Sigmoid colon (tissue), 7 donors: Measurements from ENCODE around the gene RELN. TPM values are rescaled to one million over a fixed set of nuclear protein-coding genes. Genes with fewer than 3 reads are reported as not detected.

ENCODE experiments used
- DNase-seq: peaks from one replicate; pipeline ENCODE4 v3.0.0-alpha.2; 2019
- H3K27ac ChIP-seq, 4 donors: fragments of 200-600 bp; sonication (generic); one replicate each; pipeline ENCODE4 v1.5.1; 2016 to 2019; ENCODE audit warnings: mild to moderate bottlenecking in 1 of 4
- H3K27me3 ChIP-seq, 3 donors: fragments of 200-600 bp; sonication (generic); one replicate each; pipeline ENCODE4 v1.5.1; 2019; ENCODE audit warnings: mild to moderate bottlenecking in 1 of 3
- H3K36me3 ChIP-seq, 4 donors: fragments of 200-600 bp; sonication (generic); one replicate each; pipeline ENCODE4 v1.5.1; 2016 to 2019
- H3K4me1 ChIP-seq, 4 donors: fragments of 200-600 bp; sonication (generic); one replicate each; pipeline ENCODE4 v1.5.1; 2017 to 2019
- H3K4me3 ChIP-seq, 4 donors: fragments of 200-600 bp; sonication (generic); one replicate each; pipeline ENCODE4 v1.5.1; 2017 to 2019; ENCODE audit warnings: mild to moderate bottlenecking in 2 of 4, moderate library complexity in 1 of 4
- H3K9me3 ChIP-seq, 4 donors: fragments of 200-600 bp in 3 of 4; sonication (generic) in 3 of 4; one replicate each; pipeline versions ENCODE4 v1.5.1 to v1.6.1; 2013 to 2019
- CTCF ChIP-seq, 4 experiments: fragments of 450-650 bp in 3 of 4; fragments of 200-600 bp in 1 of 4; IDR thresholded peaks; one replicate each; pipeline ENCODE4 v1.5.1; 2016 to 2019; ENCODE audit warnings: antibody characterized with exemption in 4 of 4, mild to moderate bottlenecking in 3 of 4, moderate library complexity in 2 of 4
- EP300 ChIP-seq, 4 donors: sonication (generic); formaldehyde crosslinking; IDR thresholded peaks; one replicate each; pipeline ENCODE4 v1.6.1; 2017; ENCODE audit warnings: antibody characterized with exemption in 4 of 4
- POLR2A ChIP-seq, 2 donors: fragments of 450-650 bp; IDR thresholded peaks; one replicate each; pipeline ENCODE4 v1.6.1; 2016; ENCODE audit warnings: antibody characterized with exemption in 2 of 2, mild to moderate bottlenecking in 2 of 2, moderate library complexity in 2 of 2
- POLR2AphosphoS5 ChIP-seq, 4 donors: sonication (generic); formaldehyde crosslinking; IDR thresholded peaks; one replicate each; pipeline ENCODE4 v1.6.1; 2017; ENCODE audit warnings: antibody characterized with exemption in 4 of 4
- WGBS, 2 donors: extraction: QIAGEN DNeasy Blood & Tissue Kit; methylation state at CpG; one replicate each; pipeline ENCODE4 v1.1.7; 2013; 5-methylcytosine and 5-hydroxymethylcytosine counted together
- intact Hi-C: fragments of 100-400 bp; cut with DNase I; formaldehyde crosslinking; loops from one replicate; pipeline ENCODE4 v1.15.1; 2023
- polyA plus RNA-seq, 3 donors: library from polyadenylated mRNA; stranded (reverse); fragments of 200-250 nt; gene quantifications; one replicate each; pipeline ENCODE4 v1.2.3, GENCODE V29; 2013
- total RNA-seq, 4 donors: library from RNA; depleted of rRNA; stranded (reverse); fragments of >200 nt; gene quantifications; one replicate each; pipeline ENCODE4 v1.1.0, GENCODE V29; 2016
- donor health status: healthy with polysubstance abuse.
- donor health status: Bipolar disorder and iron deficiency.
- donor health status: healthy.

RELN gene
- total and polyA plus RNA-seq, 7 donors = under 0.01 to 9.2 (median 4.3) TPM; not detected in 1

DNA sequence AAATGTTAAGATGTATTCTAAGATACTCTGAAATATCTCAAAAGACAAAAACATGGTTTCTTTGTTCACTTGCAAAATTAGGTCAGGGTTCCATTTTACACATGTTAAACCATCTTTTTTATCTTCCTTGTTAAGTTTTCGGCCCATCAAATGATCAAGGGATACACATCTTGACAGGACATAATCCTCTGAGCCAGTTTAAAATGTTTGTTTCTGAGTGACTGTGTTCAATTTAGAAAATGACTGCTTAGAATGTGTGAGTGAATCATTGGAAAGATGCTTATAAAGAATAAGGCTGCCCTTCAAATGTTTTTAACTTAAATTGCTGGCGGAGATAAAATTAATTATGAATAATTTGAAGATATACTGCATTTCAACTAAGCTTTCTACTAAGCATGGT, 447.5 kb downstream of the RELN start:
- DNase-seq = no peak
- no peaks in the 10 kb centered on the region for H3K36me3 ChIP-seq
- H3K27me3 ChIP-seq = no peaks in the 10 kb centered on the region
- intact Hi-C loops = no loop called here
- 88 to 94% methylated on average over 2 of the region's 2 CpGs for WGBS, 2 donors
- peaks cover 0 to 4% (median 0%) of the 10 kb centered on the region in 4 donors for H3K4me1 ChIP-seq
- H3K9me3 ChIP-seq = no peaks in the 10 kb centered on the region
- TF ChIP-seq POLR2A (IDR thresholded peaks at IDR 0.05) (no peak), POLR2AphosphoS5 (IDR thresholded peaks at IDR 0.05) (no peak), CTCF (IDR thresholded peaks at IDR 0.05) (no peak)
- no peak overlapping the region for H3K27ac ChIP-seq
- H3K4me3 ChIP-seq = no peak overlapping the region

DNA sequence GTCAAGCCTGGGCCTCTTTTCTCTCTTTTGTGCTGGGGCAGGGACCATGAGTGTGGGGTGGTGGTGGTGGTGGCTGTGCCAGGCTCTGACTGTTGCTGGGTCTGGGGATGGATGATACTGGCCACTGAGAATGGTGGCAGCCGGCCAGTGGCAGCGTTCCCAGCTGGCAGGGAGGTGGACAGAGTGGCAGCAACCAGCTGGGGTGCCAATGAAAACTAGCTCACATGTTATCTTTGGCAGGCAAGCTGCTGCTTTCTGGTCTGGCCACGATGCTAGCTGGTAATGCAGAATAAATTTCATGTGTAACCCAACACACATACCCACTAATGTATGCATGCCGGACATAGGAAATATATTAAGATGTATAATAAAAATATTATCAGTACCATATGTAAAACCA, 448.4 kb downstream of the RELN start:
- intact Hi-C loops = no loop called here
- no peak overlapping the region for H3K27ac ChIP-seq
- H3K4me3 ChIP-seq = no peak overlapping the region
- H3K27me3 ChIP-seq = no peaks in the 10 kb centered on the region
- WGBS, 2 donors = 52 to 82% methylated on average over 4 of the region's 4 CpGs
- H3K9me3 ChIP-seq = no peaks in the 10 kb centered on the region
- no peak for DNase-seq
- TF ChIP-seq POLR2A (IDR thresholded peaks at IDR 0.05) = no peak
- TF ChIP-seq EP300 (IDR thresholded peaks at IDR 0.05) = no peak
- TF ChIP-seq CTCF (IDR thresholded peaks at IDR 0.05) = no peak
- no peak for TF ChIP-seq POLR2AphosphoS5 (IDR thresholded peaks at IDR 0.05)
- H3K36me3 ChIP-seq = no peaks in the 10 kb centered on the region
- peaks cover 0 to 4% (median 0%) of the 10 kb centered on the region in 4 donors for H3K4me1 ChIP-seq

DNA sequence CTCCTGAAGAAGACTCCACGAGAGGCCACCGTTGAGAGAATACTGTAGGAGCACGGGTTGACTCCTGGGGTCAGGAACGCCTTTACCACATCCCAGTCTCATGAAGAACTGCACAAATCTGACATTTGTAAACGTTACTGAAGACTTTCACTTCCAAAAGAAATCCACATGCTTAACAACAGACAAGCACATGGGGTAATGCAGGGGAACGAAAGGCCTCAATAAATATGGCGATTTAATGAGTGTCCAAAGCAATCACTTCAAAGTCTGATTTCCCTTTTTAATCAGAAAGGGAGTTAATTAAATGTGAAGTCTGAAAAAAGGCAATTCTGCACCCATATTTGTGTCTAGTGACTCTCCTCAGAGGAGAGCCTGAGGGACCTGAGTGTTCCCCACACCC, 449.1 kb downstream of the RELN start:
- Histone ChIP-seq H3K4me3 (no peak overlapping the region), H3K27ac (no peak overlapping the region), H3K4me1 (peaks cover 0 to 4% (median 0%) of the 10 kb centered on the region in 4 donors), H3K36me3 (no peaks in the 10 kb centered on the region), H3K27me3 (no peaks in the 10 kb centered on the region), H3K9me3 (no peaks in the 10 kb centered on the region)
- intact Hi-C loops = no loop called here
- 81 to 82% methylated on average over 7 of the region's 7 CpGs for WGBS, 2 donors
- no peak for DNase-seq
- TF ChIP-seq EP300 (IDR thresholded peaks at IDR 0.05) = no peak
- TF ChIP-seq POLR2AphosphoS5 (IDR thresholded peaks at IDR 0.05) = no peak

GRCh38 chr7:103539875-103540274, 449.6 kb downstream of the RELN start:
- TF ChIP-seq CTCF (IDR thresholded peaks at IDR 0.05) (no peak), POLR2AphosphoS5 (IDR thresholded peaks at IDR 0.05) (no peak), EP300 (IDR thresholded peaks at IDR 0.05) (no peak), POLR2A (IDR thresholded peaks at IDR 0.05) (no peak)
- no peak for DNase-seq
- Histone ChIP-seq H3K27me3 (no peaks in the 10 kb centered on the region), H3K36me3 (no peaks in the 10 kb centered on the region), H3K27ac (no peak overlapping the region), H3K4me3 (no peak overlapping the region), H3K9me3 (no peaks in the 10 kb centered on the region), H3K4me1 (peaks cover 0 to 4% (median 0%) of the 10 kb centered on the region in 4 donors)
- intact Hi-C loops = no loop called here
- 93% methylated on average over 8 of the region's 8 CpGs for WGBS, 2 donors

DNA sequence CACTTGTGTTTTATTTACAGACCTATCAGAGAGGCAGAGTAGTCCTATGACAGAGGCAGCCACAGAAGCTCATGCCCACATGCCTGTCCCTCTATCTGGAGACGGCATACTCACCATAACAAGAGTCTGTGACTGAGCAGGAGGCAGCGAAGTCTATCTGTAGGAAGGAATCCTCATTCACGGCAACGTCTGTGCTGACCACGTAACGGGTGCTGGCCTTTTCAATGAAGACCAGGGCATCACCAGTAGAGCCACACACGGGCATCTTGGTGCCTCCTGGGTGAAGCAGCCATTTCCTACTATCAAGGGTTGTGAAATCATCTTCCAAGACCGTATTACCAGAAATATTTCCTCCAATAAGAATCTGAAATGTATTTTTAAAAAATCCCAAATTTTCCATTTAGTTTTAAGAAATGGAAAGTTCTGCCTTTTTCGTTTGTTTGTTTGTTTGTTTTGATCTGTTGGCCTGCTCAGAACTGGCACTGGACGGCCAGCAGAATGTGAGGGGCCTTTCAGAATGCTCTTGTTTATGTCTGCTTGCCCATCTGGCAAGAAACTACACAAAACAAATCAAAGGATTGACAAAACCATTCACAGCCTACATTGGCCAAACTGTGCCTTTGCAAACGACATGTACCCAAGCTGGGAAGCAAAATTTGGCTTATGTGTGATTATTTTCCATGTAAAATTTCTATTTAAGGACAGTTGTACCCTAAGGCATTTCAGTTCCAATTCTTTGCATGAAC, 450.3 kb downstream of the RELN start:
- no peak for TF ChIP-seq POLR2A (IDR thresholded peaks at IDR 0.05)
- TF ChIP-seq CTCF (IDR thresholded peaks at IDR 0.05) = no peak
- no peak for TF ChIP-seq EP300 (IDR thresholded peaks at IDR 0.05)
- no peak for TF ChIP-seq POLR2AphosphoS5 (IDR thresholded peaks at IDR 0.05)
- Histone ChIP-seq H3K4me3 (no peak overlapping the region), H3K27ac (no peak overlapping the region), H3K36me3 (no peaks in the 10 kb centered on the region), H3K4me1 (peaks cover 0 to 4% (median 0%) of the 10 kb centered on the region in 4 donors), H3K27me3 (no peaks in the 10 kb centered on the region), H3K9me3 (no peaks in the 10 kb centered on the region)
- intact Hi-C loops = no loop called here
- WGBS, 2 donors = 75 to 77% methylated on average over 11 of the region's 11 CpGs
- no peak for DNase-seq
